ENCODE data around the gene GMCL2.

Gene GMCL2

GRCh38 chr5:178143246-178143645 is 43.9 kb downstream of the GMCL2 start:
- Histone ChIP-seq H3K4me1 (ENCODE audit: control insufficient read depth, insufficient read depth, low read length) (no peaks in the 10 kb centered on the region), H3K27me3 (ENCODE audit: control insufficient read depth, insufficient read depth, low read length) (no peaks in the 10 kb centered on the region), H3K36me3 (ENCODE audit: control insufficient read depth, insufficient read depth, low read length) (peaks cover 64% of the 10 kb centered on the region), H3K9me3 (ENCODE audit: control insufficient read depth, insufficient read depth, low read length) (no peaks in the 10 kb centered on the region), H3K9ac (ENCODE audit: low read depth, low read length) (no peak overlapping the region), H3K4me3 (ENCODE audit: low read depth, low read length) (no peak overlapping the region)

- no peaks in the 10 kb centered on the region for H3K9me3 ChIP-seq (ENCODE audit: control insufficient read depth, insufficient read depth, low read length)
These were observed 44.5 kb downstream of the GMCL2 start for GRCh38 chr5:178142642-178143041.

GRCh38 chr5:178141550-178141949 is 45.6 kb downstream of the GMCL2 start:
- no peaks in the 10 kb centered on the region for H3K9me3 ChIP-seq (ENCODE audit: control insufficient read depth, insufficient read depth, low read length)
- H3K27me3 ChIP-seq (ENCODE audit: control insufficient read depth, insufficient read depth, low read length), result no peaks in the 10 kb centered on the region
- no peak overlapping the region for H3K9ac ChIP-seq (ENCODE audit: low read depth, low read length)
- H3K4me3 ChIP-seq (ENCODE audit: low read depth, low read length), result no peak overlapping the region
- H3K4me1 ChIP-seq (ENCODE audit: control insufficient read depth, insufficient read depth, low read length), result no peaks in the 10 kb centered on the region
- H3K36me3 ChIP-seq (ENCODE audit: control insufficient read depth, insufficient read depth, low read length), result peaks cover 56% of the 10 kb centered on the region

More at GRCh38 chr5:178142642-178143041, 44.5 kb downstream of the GMCL2 start:
- Histone ChIP-seq H3K4me1 (ENCODE audit: control insufficient read depth, insufficient read depth, low read length) (no peaks in the 10 kb centered on the region), H3K27me3 (ENCODE audit: control insufficient read depth, insufficient read depth, low read length) (no peaks in the 10 kb centered on the region), H3K9ac (ENCODE audit: low read depth, low read length) (no peak overlapping the region), H3K36me3 (ENCODE audit: control insufficient read depth, insufficient read depth, low read length) (peaks cover 64% of the 10 kb centered on the region), H3K4me3 (ENCODE audit: low read depth, low read length) (no peak overlapping the region)

GRCh38 chr5:178137991-178138390 is 49.2 kb downstream of the GMCL2 start:
- H3K4me1 ChIP-seq (ENCODE audit: control insufficient read depth, insufficient read depth, low read length), result peaks cover 2% of the 10 kb centered on the region
- no peak overlapping the region for H3K9ac ChIP-seq (ENCODE audit: low read depth, low read length)
- H3K4me3 ChIP-seq (ENCODE audit: low read depth, low read length), result no peak overlapping the region
- H3K9me3 ChIP-seq (ENCODE audit: control insufficient read depth, insufficient read depth, low read length), result no peaks in the 10 kb centered on the region
- peaks cover 44% of the 10 kb centered on the region for H3K36me3 ChIP-seq (ENCODE audit: control insufficient read depth, insufficient read depth, low read length)
- no peaks in the 10 kb centered on the region for H3K27me3 ChIP-seq (ENCODE audit: control insufficient read depth, insufficient read depth, low read length)

GRCh38 chr5:178136990-178137389 is 50.2 kb downstream of the GMCL2 start:
- no peak overlapping the region for H3K9ac ChIP-seq (ENCODE audit: low read depth, low read length)
- no peaks in the 10 kb centered on the region for H3K9me3 ChIP-seq (ENCODE audit: control insufficient read depth, insufficient read depth, low read length)
- peaks cover 2% of the 10 kb centered on the region for H3K4me1 ChIP-seq (ENCODE audit: control insufficient read depth, insufficient read depth, low read length)
- no peak overlapping the region for H3K4me3 ChIP-seq (ENCODE audit: low read depth, low read length)
- H3K27me3 ChIP-seq (ENCODE audit: control insufficient read depth, insufficient read depth, low read length), result no peaks in the 10 kb centered on the region
- H3K36me3 ChIP-seq (ENCODE audit: control insufficient read depth, insufficient read depth, low read length), result peaks cover 35% of the 10 kb centered on the region
